Parathyroid adenoma (tissue), 2 donors: ENCODE measurements around the gene PLK2.

Experiments
- H2AFZ ChIP-seq: fragments of 300-600 bp; sonication (generic); one replicate; pipeline ENCODE4 v1.7.0; 2017; ENCODE audit warnings: antibody characterized with exemption, mild to moderate bottlenecking
- H3K27ac ChIP-seq: fragments of 300-600 bp; sonication (generic); one replicate; pipeline ENCODE4 v1.7.0; 2017
- H3K27me3 ChIP-seq: fragments of 300-600 bp; sonication (generic); one replicate; pipeline ENCODE4 v1.7.0; 2017; ENCODE audit warnings: low read length; ENCODE audit not compliant: control insufficient read depth, insufficient read depth
- H3K36me3 ChIP-seq: fragments of 300-600 bp; sonication (generic); one replicate; pipeline ENCODE4 v1.7.0; 2017; ENCODE audit warnings: low read length; ENCODE audit not compliant: control insufficient read depth, insufficient read depth
- H3K4me1 ChIP-seq: fragments of 300-600 bp; sonication (generic); one replicate; pipeline ENCODE4 v1.7.0; 2017; ENCODE audit warnings: control low read depth
- H3K4me2 ChIP-seq: fragments of 300-600 bp; sonication (generic); one replicate; pipeline ENCODE4 v1.7.0; 2017; ENCODE audit warnings: low read length
- H3K4me3 ChIP-seq: fragments of 300-600 bp; sonication (generic); one replicate; pipeline ENCODE4 v1.7.0; 2017; ENCODE audit warnings: low read depth, low read length
- H3K79me2 ChIP-seq: fragments of 300-600 bp; sonication (generic); one replicate; pipeline ENCODE4 v1.7.0; 2017; ENCODE audit warnings: control low read depth
- H3K9ac ChIP-seq: fragments of 300-600 bp; sonication (generic); one replicate; pipeline ENCODE4 v1.7.0; 2017; ENCODE audit warnings: mild to moderate bottlenecking
- H3K9me3 ChIP-seq: fragments of 300-600 bp; sonication (generic); one replicate; pipeline ENCODE4 v1.7.0; 2017; ENCODE audit warnings: low read length; ENCODE audit not compliant: control insufficient read depth
- CTCF ChIP-seq: fragments of 300-600 bp; sonication (generic); IDR thresholded peaks from one replicate; pipeline ENCODE4 v1.7.0; 2017; ENCODE audit warnings: antibody characterized with exemption, mild to moderate bottlenecking
- donor health status: primary hyperparathyroidism.

PLK2 gene

GRCh38 chr5:58459146-58460001, 512 bp downstream of the PLK2 start:
- no peak for TF ChIP-seq CTCF
- Histone ChIP-seq H3K27ac (peak overlapping the region; percentile 93), H2AFZ (peak overlapping the region; percentile 97), H3K36me3 (no peaks in the 10 kb centered on the region), H3K9me3 (no peaks in the 10 kb centered on the region), H3K4me1 (no peaks in the 10 kb centered on the region), H3K9ac (no peak overlapping the region), H3K79me2 (no peaks in the 10 kb centered on the region), H3K27me3 (no peaks in the 10 kb centered on the region), H3K4me2 (peak overlapping the region; percentile 76), H3K4me3 (peak overlapping the region; percentile 87)

- Histone ChIP-seq H3K27ac (peak overlapping the region; percentile 4), H3K79me2 (no peaks in the 10 kb centered on the region), H3K9me3 (no peaks in the 10 kb centered on the region)
These were observed 1.1 kb downstream of the PLK2 start for GRCh38 chr5:58458743-58459145.

DNA sequence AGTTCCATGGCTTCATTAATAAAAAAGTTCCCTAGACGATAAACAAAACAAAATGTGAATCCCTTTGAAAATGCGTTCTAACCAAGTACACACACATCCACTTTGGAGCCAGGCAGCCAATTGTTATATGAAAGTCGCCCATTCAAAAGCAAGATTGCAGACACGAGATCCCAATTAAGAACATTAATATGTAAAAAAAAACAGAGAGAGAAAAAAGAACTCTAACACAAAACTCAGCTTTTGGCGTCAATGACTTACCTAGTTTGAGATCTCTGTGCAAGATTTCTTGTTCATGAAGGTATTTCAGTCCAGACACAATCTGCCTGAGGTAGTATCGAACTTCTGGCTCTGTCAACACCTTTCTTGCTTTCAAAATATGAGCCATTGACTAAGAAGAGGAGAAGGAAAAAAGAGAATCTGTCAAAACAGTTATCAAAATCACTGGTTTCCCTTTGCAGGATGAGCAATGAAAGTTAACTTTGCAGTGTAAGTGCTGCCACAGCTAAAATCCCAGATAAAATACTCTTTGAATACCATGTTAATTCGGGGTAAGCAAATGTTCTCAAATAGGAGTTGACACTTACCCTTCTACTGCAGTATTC, 1.6 kb downstream of the PLK2 start:
- Histone ChIP-seq H3K27me3 (no peaks in the 10 kb centered on the region), H3K36me3 (no peaks in the 10 kb centered on the region), H2AFZ (peak overlapping the region; percentile 97), H3K79me2 (no peaks in the 10 kb centered on the region), H3K9me3 (no peaks in the 10 kb centered on the region), H3K27ac (no peak overlapping the region), H3K4me2 (peak overlapping the region; percentile 76), H3K9ac (no peak overlapping the region), H3K4me3 (peak overlapping the region; percentile 87), H3K4me1 (no peaks in the 10 kb centered on the region)
- TF ChIP-seq CTCF: no peak

More at GRCh38 chr5:58458743-58459145, 1.1 kb downstream of the PLK2 start:
- Histone ChIP-seq H3K4me3 (peak overlapping the region; percentile 87), H3K4me2 (peak overlapping the region; percentile 76), H3K27me3 (no peaks in the 10 kb centered on the region), H2AFZ (peak overlapping the region; percentile 97), H3K36me3 (no peaks in the 10 kb centered on the region), H3K9ac (no peak overlapping the region), H3K4me1 (no peaks in the 10 kb centered on the region)
- TF ChIP-seq CTCF: no peak

DNA sequence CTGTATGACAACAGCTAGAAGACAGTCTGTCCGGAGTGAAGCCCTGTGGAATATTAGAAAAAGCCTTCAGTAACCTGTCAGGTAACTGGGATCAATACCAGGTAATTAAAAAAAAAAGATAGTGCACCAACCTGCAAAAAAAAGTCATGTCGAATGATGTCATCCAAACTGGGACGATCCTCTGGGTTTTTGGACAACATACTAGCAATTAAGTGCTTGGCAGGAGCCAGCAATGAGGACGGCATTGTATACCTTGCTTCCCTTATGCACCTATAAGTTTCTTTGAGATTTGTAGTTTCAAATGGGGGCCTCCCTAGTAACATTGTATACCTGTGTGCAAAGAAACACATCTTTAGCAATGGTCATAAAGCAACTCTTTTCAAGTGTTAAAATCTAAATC, 2.8 kb downstream of the PLK2 start:
- Histone ChIP-seq H3K9me3 (no peaks in the 10 kb centered on the region), H3K79me2 (no peaks in the 10 kb centered on the region), H3K9ac (no peak overlapping the region), H3K27me3 (no peaks in the 10 kb centered on the region), H2AFZ (no peak overlapping the region), H3K4me2 (no peak overlapping the region), H3K27ac (no peak overlapping the region), H3K4me1 (no peaks in the 10 kb centered on the region), H3K36me3 (no peaks in the 10 kb centered on the region), H3K4me3 (peak overlapping the region; percentile 87)
- no peak for TF ChIP-seq CTCF
